Measurements from ENCODE around the gene PEX5.

- peak; percentile 20 to 66 (median 60) for TF ChIP-seq CTCF (IDR thresholded peaks at IDR 0.05)
- no peak for TF ChIP-seq POLR2A (IDR thresholded peaks at IDR 0.05)
- no peak for TF ChIP-seq POLR2AphosphoS5 (IDR thresholded peaks at IDR 0.05)
Observed at GRCh38 chr12:7162691-7163114, 26.8 kb upstream of the PEX5 start.

Data from breast epithelium (tissue), 3 donors.